GM12801 (cell line): ENCODE data around the gene XPNPEP2.

ENCODE experiments used
- TF ChIP-seq, protein P1 (sequence below): IDR thresholded peaks from one replicate; pipeline ENCODE4 v1.5.1; 2011; ENCODE audit warnings: control low read depth; ENCODE audit not compliant: insufficient read length; ENCODE audit errors: extremely low read depth

Gene XPNPEP2

GRCh38 chrX:129795584-129795983 lies 56.8 kb downstream of the XPNPEP2 start:
- TF ChIP-seq, protein P1, sequence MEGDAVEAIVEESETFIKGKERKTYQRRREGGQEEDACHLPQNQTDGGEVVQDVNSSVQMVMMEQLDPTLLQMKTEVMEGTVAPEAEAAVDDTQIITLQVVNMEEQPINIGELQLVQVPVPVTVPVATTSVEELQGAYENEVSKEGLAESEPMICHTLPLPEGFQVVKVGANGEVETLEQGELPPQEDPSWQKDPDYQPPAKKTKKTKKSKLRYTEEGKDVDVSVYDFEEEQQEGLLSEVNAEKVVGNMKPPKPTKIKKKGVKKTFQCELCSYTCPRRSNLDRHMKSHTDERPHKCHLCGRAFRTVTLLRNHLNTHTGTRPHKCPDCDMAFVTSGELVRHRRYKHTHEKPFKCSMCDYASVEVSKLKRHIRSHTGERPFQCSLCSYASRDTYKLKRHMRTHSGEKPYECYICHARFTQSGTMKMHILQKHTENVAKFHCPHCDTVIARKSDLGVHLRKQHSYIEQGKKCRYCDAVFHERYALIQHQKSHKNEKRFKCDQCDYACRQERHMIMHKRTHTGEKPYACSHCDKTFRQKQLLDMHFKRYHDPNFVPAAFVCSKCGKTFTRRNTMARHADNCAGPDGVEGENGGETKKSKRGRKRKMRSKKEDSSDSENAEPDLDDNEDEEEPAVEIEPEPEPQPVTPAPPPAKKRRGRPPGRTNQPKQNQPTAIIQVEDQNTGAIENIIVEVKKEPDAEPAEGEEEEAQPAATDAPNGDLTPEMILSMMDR: no peak

DNA sequence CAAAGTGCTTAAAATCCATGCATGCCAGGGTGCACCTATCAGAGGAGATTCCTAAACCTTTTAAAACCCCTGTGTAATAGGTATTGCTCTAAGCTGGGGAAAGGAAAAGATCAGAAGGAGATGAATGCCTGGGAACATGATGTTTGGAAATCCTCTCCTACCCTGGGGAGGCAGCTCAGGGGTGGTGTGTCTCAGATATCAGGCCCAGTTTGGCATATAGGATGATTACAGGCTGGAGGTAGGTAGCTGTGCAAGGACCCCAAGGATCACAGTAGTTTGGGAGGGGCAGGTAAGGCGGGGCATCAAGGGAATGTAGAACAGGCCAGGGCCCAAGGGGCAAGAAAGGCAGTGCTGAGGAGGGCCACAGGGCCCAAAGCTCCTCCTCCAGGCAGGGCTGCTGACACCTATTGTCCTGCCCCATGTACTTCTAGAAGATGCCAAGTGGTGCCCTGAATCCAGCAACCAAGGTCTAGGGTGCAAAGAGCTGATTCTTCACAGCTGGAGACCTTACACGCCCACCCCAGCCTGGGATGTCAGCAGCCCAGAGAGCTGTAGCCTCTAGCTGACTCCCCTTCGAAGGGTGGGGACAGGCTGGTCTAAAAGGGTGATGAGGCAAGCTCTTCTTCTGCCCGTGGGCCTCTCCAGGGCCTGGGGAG lies 58.6 kb downstream of the XPNPEP2 start:
- TF ChIP-seq, protein P1: no peak

GRCh38 chrX:129798456-129798855 lies 59.7 kb downstream of the XPNPEP2 start:
- TF ChIP-seq, protein P1: no peak

DNA sequence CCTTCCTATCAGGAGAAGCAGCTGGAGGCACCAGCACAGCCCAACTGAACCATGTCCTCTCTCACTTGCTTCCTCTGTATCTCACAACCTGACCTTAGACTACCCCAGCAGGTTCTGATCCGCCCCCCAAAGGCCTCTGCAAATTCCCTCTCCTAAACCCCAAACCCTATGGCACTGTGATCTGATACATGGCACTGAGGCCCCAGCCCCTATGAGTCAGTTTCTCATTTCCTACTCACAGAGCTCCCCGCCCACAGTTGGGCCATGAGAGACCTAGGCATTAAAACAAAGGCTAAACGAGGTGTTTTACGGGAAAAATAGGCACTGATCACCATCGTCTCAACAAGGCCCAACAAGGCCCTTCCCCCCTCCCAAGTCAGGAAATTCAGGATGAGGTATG lies 60.1 kb downstream of the XPNPEP2 start:
- TF ChIP-seq, protein P1: no peak

DNA sequence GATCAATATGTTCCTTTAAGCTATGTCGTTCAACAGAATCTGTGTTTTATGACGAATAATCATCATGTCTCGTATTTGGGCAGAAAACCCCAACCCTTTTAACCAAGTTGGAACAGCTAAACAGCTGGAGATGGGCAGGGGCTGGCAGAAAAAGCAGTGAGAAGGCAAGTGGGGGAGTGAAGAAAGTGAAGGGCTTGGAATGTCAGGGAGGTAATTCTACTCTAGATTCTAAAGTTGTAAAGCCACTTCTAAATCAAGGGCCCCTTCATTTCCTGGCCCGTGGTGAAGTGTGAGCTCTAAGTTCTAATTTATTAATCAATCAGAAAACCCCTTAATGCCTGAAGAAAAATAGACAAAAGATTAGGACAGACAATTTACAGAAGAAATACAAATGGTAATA lies 61.4 kb downstream of the XPNPEP2 start:
- TF ChIP-seq, protein P1: no peak

GRCh38 chrX:129802863-129803262 lies 64.1 kb downstream of the XPNPEP2 start:
- TF ChIP-seq, protein P1: no peak

GRCh38 chrX:129804806-129805205 lies 66.0 kb downstream of the XPNPEP2 start:
- TF ChIP-seq, protein P1: no peak
